ENCODE results near the gene PSME2.

PSME2 gene

GRCh38 chr14:24130717-24131548 is 15.5 kb downstream of the PSME2 start:
- no peak for DNase-seq (ENCODE audit: low read depth, low spot score)
- Histone ChIP-seq H3K9me3 (ENCODE audit: low read depth, low read length) (no peaks in the 10 kb centered on the region), H3K9ac (ENCODE audit: insufficient read length) (no peak overlapping the region), H3K4me3 (no peak overlapping the region), H3K36me3 (ENCODE audit: insufficient read depth, low read length) (no peaks in the 10 kb centered on the region), H3K27ac (no peak overlapping the region)
- no peak for TF ChIP-seq FOXP2 (optimal IDR thresholded peaks at IDR 0.05; ENCODE audit: control extremely low read depth, extremely low read length, insufficient read depth)
- no peak for TF ChIP-seq POLR2AphosphoS5 (IDR thresholded peaks at IDR 0.05; ENCODE audit: borderline replicate concordance, low read depth, low read length)
- TF ChIP-seq EZH2 (IDR thresholded peaks at IDR 0.05), result no peak

- DNase-seq (ENCODE audit: low read depth, low spot score), result no peak
- no peak within 1 kb of the TSS for H3K9ac ChIP-seq (ENCODE audit: insufficient read length)
- no peaks in the 10 kb centered on the region for H3K36me3 ChIP-seq (ENCODE audit: insufficient read depth, low read length)
- H3K27ac ChIP-seq, result no peak within 1 kb of the TSS
- no peak within 1 kb of the TSS for H3K4me3 ChIP-seq
- no peaks in the 10 kb centered on the region for H3K9me3 ChIP-seq (ENCODE audit: low read depth, low read length)
- TF ChIP-seq POLR2AphosphoS5 (IDR thresholded peaks at IDR 0.05; ENCODE audit: borderline replicate concordance, low read depth, low read length), result no peak
- TF ChIP-seq FOXP2 (optimal IDR thresholded peaks at IDR 0.05; ENCODE audit: control extremely low read depth, extremely low read length, insufficient read depth), result no peak
- no peak for TF ChIP-seq EZH2 (IDR thresholded peaks at IDR 0.05)
Measured at GRCh38 chr14:24130380-24130716, 16.1 kb downstream of the PSME2 start, which contains the start of gene FITM1. TSS of gene FITM1 (plus strand) at chr14:24130659. CDS start at chr14:24131564, 905 bp downstream.

GRCh38 chr14:24129410-24129998 is 16.9 kb downstream of the PSME2 start:
- no peaks in the 10 kb centered on the region for H3K9me3 ChIP-seq (ENCODE audit: low read depth, low read length)

GRCh38 chr14:24127673-24128072 is 18.7 kb downstream of the PSME2 start:
- Histone ChIP-seq H3K36me3 (ENCODE audit: insufficient read depth, low read length) (no peaks in the 10 kb centered on the region; the same call in 1 of the 2 replicates), H3K27ac (no peak overlapping the region), H3K4me3 (no peak overlapping the region), H3K9ac (ENCODE audit: insufficient read length) (no peak overlapping the region), H3K9me3 (ENCODE audit: low read depth, low read length) (no peaks in the 10 kb centered on the region)
- TF ChIP-seq FOXP2 (optimal IDR thresholded peaks at IDR 0.05; ENCODE audit: control extremely low read depth, extremely low read length, insufficient read depth), result no peak
- DNase-seq (ENCODE audit: low read depth, low spot score), result no peak

More at GRCh38 chr14:24129410-24129998, 16.9 kb downstream of the PSME2 start:
- Histone ChIP-seq H3K4me3 (no peak overlapping the region), H3K9ac (ENCODE audit: insufficient read length) (no peak overlapping the region), H3K36me3 (ENCODE audit: insufficient read depth, low read length) (no peaks in the 10 kb centered on the region), H3K27ac (no peak overlapping the region)
- DNase-seq (ENCODE audit: low read depth, low spot score), result no peak
- TF ChIP-seq POLR2AphosphoS5 (IDR thresholded peaks at IDR 0.05; ENCODE audit: borderline replicate concordance, low read depth, low read length) (no peak), EZH2 (IDR thresholded peaks at IDR 0.05) (no peak), FOXP2 (optimal IDR thresholded peaks at IDR 0.05; ENCODE audit: control extremely low read depth, extremely low read length, insufficient read depth) (no peak)

GRCh38 chr14:24126939-24127338 is 19.5 kb downstream of the PSME2 start:
- H3K36me3 ChIP-seq (ENCODE audit: insufficient read depth, low read length), result no peaks in the 10 kb centered on the region; the same call in 1 of the 2 replicates
- H3K27ac ChIP-seq, result no peak overlapping the region
- no peak overlapping the region for H3K9ac ChIP-seq (ENCODE audit: insufficient read length)
- no peak for DNase-seq (ENCODE audit: low read depth, low spot score)
- TF ChIP-seq FOXP2 (optimal IDR thresholded peaks at IDR 0.05; ENCODE audit: control extremely low read depth, extremely low read length, insufficient read depth), result no peak
- no peak overlapping the region for H3K4me3 ChIP-seq
- no peaks in the 10 kb centered on the region for H3K9me3 ChIP-seq (ENCODE audit: low read depth, low read length)

- DNase-seq (ENCODE audit: low read depth, low spot score), result no peak
- Histone ChIP-seq H3K27ac (no peak overlapping the region), H3K9me3 (ENCODE audit: low read depth, low read length) (no peaks in the 10 kb centered on the region), H3K4me3 (no peak overlapping the region), H3K9ac (ENCODE audit: insufficient read length) (no peak overlapping the region), H3K36me3 (ENCODE audit: insufficient read depth, low read length) (peaks cover 10% of the 10 kb centered on the region; the same call in 1 of the 2 replicates)
- no peak for TF ChIP-seq EZH2 (IDR thresholded peaks at IDR 0.05)
- TF ChIP-seq FOXP2 (optimal IDR thresholded peaks at IDR 0.05; ENCODE audit: control extremely low read depth, extremely low read length, insufficient read depth), result no peak
- TF ChIP-seq POLR2AphosphoS5 (IDR thresholded peaks at IDR 0.05; ENCODE audit: borderline replicate concordance, low read depth, low read length), result no peak
Measured at GRCh38 chr14:24123424-24124417, 22.7 kb downstream of the PSME2 start.

GRCh38 chr14:24122898-24123297 is 23.5 kb downstream of the PSME2 start:
- H3K9ac ChIP-seq (ENCODE audit: insufficient read length), result no peak overlapping the region
- TF ChIP-seq FOXP2 (optimal IDR thresholded peaks at IDR 0.05; ENCODE audit: control extremely low read depth, extremely low read length, insufficient read depth) (no peak), POLR2AphosphoS5 (IDR thresholded peaks at IDR 0.05; ENCODE audit: borderline replicate concordance, low read depth, low read length) (no peak), EZH2 (IDR thresholded peaks at IDR 0.05) (no peak)
- no peak overlapping the region for H3K4me3 ChIP-seq
- no peaks in the 10 kb centered on the region for H3K9me3 ChIP-seq (ENCODE audit: low read depth, low read length)
- H3K36me3 ChIP-seq (ENCODE audit: insufficient read depth, low read length), result peaks cover 14% of the 10 kb centered on the region; the same call in 1 of the 2 replicates
- no peak for DNase-seq (ENCODE audit: low read depth, low spot score)
- H3K27ac ChIP-seq, result no peak overlapping the region

- Histone ChIP-seq H3K4me3 (no peak overlapping the region), H3K9ac (ENCODE audit: insufficient read length) (no peak overlapping the region), H3K36me3 (ENCODE audit: insufficient read depth, low read length) (peaks cover 14% of the 10 kb centered on the region; the same call in 1 of the 2 replicates), H3K27ac (no peak overlapping the region), H3K9me3 (ENCODE audit: low read depth, low read length) (no peaks in the 10 kb centered on the region)
- TF ChIP-seq POLR2AphosphoS5 (IDR thresholded peaks at IDR 0.05; ENCODE audit: borderline replicate concordance, low read depth, low read length), result no peak
- no peak for TF ChIP-seq EZH2 (IDR thresholded peaks at IDR 0.05)
- TF ChIP-seq FOXP2 (optimal IDR thresholded peaks at IDR 0.05; ENCODE audit: control extremely low read depth, extremely low read length, insufficient read depth), result no peak
- DNase-seq (ENCODE audit: low read depth, low spot score), result no peak
Measured at GRCh38 chr14:24122416-24122815, 24.0 kb downstream of the PSME2 start.
